MM.1S (cell line): ENCODE results near the gene CEP57.
"Not testable (repeated sequence)": the region's sequence is repeated elsewhere in the genome, so short reads cannot be mapped to it uniquely, and the experiment has no call there.

ENCODE experiments used
- DNase-seq: peaks from one replicate; pipeline ENCODE4 v3.0.0-alpha.2; 2015
- H2AFZ ChIP-seq: fragments of 300-600 bp; sonication (generic); 2 replicates; pipeline ENCODE4 v1.6.0; 2016; ENCODE audit warnings: antibody characterized with exemption, low read length
- H3F3A ChIP-seq: fragments of 300-600 bp; sonication (generic); 2 replicates; pipeline ENCODE4 v1.6.1; 2016; ENCODE audit warnings: mild to moderate bottlenecking, antibody characterized with exemption, low read length, moderate library complexity, mixed read lengths; ENCODE audit not compliant: insufficient read depth
- H3K27ac ChIP-seq: fragments of 300-600 bp; sonication (generic); 2 replicates; pipeline ENCODE4 v1.5.1; 2016; ENCODE audit warnings: mild to moderate bottlenecking, low read length
- H3K27me3 ChIP-seq: fragments of 300-600 bp; sonication (generic); replicated peaks from 2 replicates; pipeline ENCODE4 v1.6.0; 2016; ENCODE audit warnings: low read length; ENCODE audit not compliant: insufficient read depth
- H3K36me3 ChIP-seq: fragments of 300-600 bp; sonication (generic); replicated peaks from 2 replicates; pipeline ENCODE4 v1.6.1; 2016; ENCODE audit warnings: mild to moderate bottlenecking, low read length, mixed read lengths; ENCODE audit not compliant: insufficient read depth
- H3K4me1 ChIP-seq: fragments of 300-600 bp; sonication (generic); 2 replicates; pipeline ENCODE4 v1.6.1; 2016; ENCODE audit warnings: low read length, mixed read lengths
- H3K4me2 ChIP-seq: fragments of 300-600 bp; sonication (generic); 2 replicates; pipeline ENCODE4 v1.6.0; 2016; ENCODE audit warnings: low read depth, low read length
- H3K4me3 ChIP-seq: fragments of 300-600 bp; sonication (generic); 2 replicates; pipeline ENCODE4 v1.5.1; 2016; ENCODE audit warnings: low read length, mixed read lengths
- H3K79me2 ChIP-seq: fragments of 300-600 bp; sonication (generic); 2 replicates; pipeline ENCODE4 v1.6.1; 2016; ENCODE audit warnings: mixed run types, low read length, mixed read lengths
- H3K9ac ChIP-seq: fragments of 300-600 bp; sonication (generic); 2 replicates; pipeline ENCODE4 v1.6.1; 2016; ENCODE audit warnings: low read length, mixed read lengths
- H3K9me2 ChIP-seq: fragments of 300-600 bp; sonication (generic); replicated peaks from 2 replicates; pipeline ENCODE4 v1.6.1; 2016; ENCODE audit warnings: mild to moderate bottlenecking, low read length, mixed read lengths; ENCODE audit not compliant: insufficient read depth
- H3K9me3 ChIP-seq: fragments of 300-600 bp; sonication (generic); replicated peaks from 2 replicates; pipeline ENCODE4 v1.6.1; 2016; ENCODE audit warnings: mild to moderate bottlenecking, low read length, mixed read lengths; ENCODE audit not compliant: insufficient read depth
- H4K20me1 ChIP-seq: fragments of 300-600 bp; sonication (generic); 2 replicates; pipeline ENCODE4 v1.6.1; 2016; ENCODE audit warnings: mild to moderate bottlenecking, low read length, moderate library complexity, mixed read lengths; ENCODE audit not compliant: insufficient read depth
- CTCF ChIP-seq: fragments of 300-600 bp; sonication (generic); IDR thresholded peaks from 2 replicates; pipeline ENCODE4 v1.5.1; 2016; ENCODE audit warnings: antibody characterized with exemption, low read length, mixed read lengths
- EZH2 ChIP-seq: fragments of 300-600 bp; sonication (generic); optimal IDR thresholded peaks from 2 replicates; pipeline ENCODE3; 2017; ENCODE audit warnings: low read depth, mild to moderate bottlenecking, antibody characterized with exemption, low read length, mixed read lengths
- EZH2phosphoT487 ChIP-seq: fragments of 300-600 bp; sonication (generic); IDR thresholded peaks from 2 replicates; pipeline ENCODE4 v1.6.1; 2018; ENCODE audit warnings: antibody characterized with exemption, low read length

The CEP57 gene

GRCh38 chr11:95863486-95864140 is 73.3 kb downstream of the CEP57 start:
- Histone ChIP-seq H3F3A (no peaks in the 10 kb centered on the region), H4K20me1 (no peaks in the 10 kb centered on the region), H3K9me3 (no peaks in the 10 kb centered on the region), H2AFZ (no peak overlapping the region), H3K27ac (no peak overlapping the region), H3K4me3 (no peak overlapping the region), H3K4me2 (no peak overlapping the region), H3K9me2 (no peaks in the 10 kb centered on the region), H3K27me3 (no peaks in the 10 kb centered on the region), H3K36me3 (no peaks in the 10 kb centered on the region), H3K9ac (no peak overlapping the region), H3K79me2 (no peaks in the 10 kb centered on the region), H3K4me1 (no peaks in the 10 kb centered on the region)
- DNase-seq: no peak
- TF ChIP-seq EZH2 (no peak), EZH2phosphoT487 (no peak), CTCF (no peak)

GRCh38 chr11:95867105-95867504 is 76.8 kb downstream of the CEP57 start:
- Histone ChIP-seq H3K9ac (no peak overlapping the region), H4K20me1 (no peaks in the 10 kb centered on the region), H3K4me2 (no peak overlapping the region), H3K27me3 (no peaks in the 10 kb centered on the region), H3F3A (no peaks in the 10 kb centered on the region), H3K36me3 (no peaks in the 10 kb centered on the region), H3K4me3 (no peak overlapping the region), H3K79me2 (no peaks in the 10 kb centered on the region), H3K9me3 (no peaks in the 10 kb centered on the region), H3K4me1 (no peaks in the 10 kb centered on the region), H3K9me2 (no peaks in the 10 kb centered on the region), H3K27ac (no peak overlapping the region), H2AFZ (no peak overlapping the region)
- no peak for DNase-seq
- TF ChIP-seq EZH2phosphoT487: no peak
- no peak for TF ChIP-seq EZH2
- no peak for TF ChIP-seq CTCF

GRCh38 chr11:95870877-95871276 is 80.6 kb downstream of the CEP57 start:
- not testable (repeated sequence) for H3K4me2 ChIP-seq, H3K27me3 ChIP-seq, H3K4me1 ChIP-seq, H4K20me1 ChIP-seq, H3F3A ChIP-seq, H3K36me3 ChIP-seq, H3K4me3 ChIP-seq, DNase-seq, H3K9me3 ChIP-seq, H3K9ac ChIP-seq, H3K79me2 ChIP-seq, H3K9me2 ChIP-seq, H2AFZ ChIP-seq, H3K27ac ChIP-seq

- no peaks in the 10 kb centered on the region for H3K36me3 ChIP-seq
- H4K20me1 ChIP-seq: no peaks in the 10 kb centered on the region
- no peaks in the 10 kb centered on the region for H3F3A ChIP-seq
- H3K9ac ChIP-seq: no peak overlapping the region
- H3K9me3 ChIP-seq: no peaks in the 10 kb centered on the region
- no peak for DNase-seq
- H3K9me2 ChIP-seq: no peaks in the 10 kb centered on the region
- H3K27ac ChIP-seq: no peak overlapping the region
- H2AFZ ChIP-seq: no peak overlapping the region
- no peak overlapping the region for H3K4me3 ChIP-seq
- no peaks in the 10 kb centered on the region for H3K79me2 ChIP-seq
- H3K4me2 ChIP-seq: no peak overlapping the region
- no peaks in the 10 kb centered on the region for H3K27me3 ChIP-seq
- H3K4me1 ChIP-seq: no peaks in the 10 kb centered on the region
- TF ChIP-seq CTCF (no peak), EZH2phosphoT487 (no peak), EZH2 (no peak)
Observed at GRCh38 chr11:95877291-95877690, 87.0 kb downstream of the CEP57 start.
